NOMO-1 treated with dmso at 0.1 percent for 144 hours (cell line): ENCODE results near the gene PREB.
"Not testable (repeated sequence)": the region's sequence is repeated elsewhere in the genome, so short reads cannot be mapped to it uniquely, and the experiment has no call there.

Experiments
- DNase-seq: peaks from one replicate; lab custom pipeline; 2025; ENCODE audit not compliant: unreplicated experiment; lab: John Stamatoyannopoulos, UW

Gene PREB

GRCh38 chr2:27133905-27134780, at the start of gene PREB:
Gene PREB, minus strand, starts transcription at chr2:27134636. Its CDS starts 215 bp downstream, at chr2:27134421.
- peak; percentile 92 for DNase-seq

- DNase-seq, result no peak
These were observed 49.7 kb upstream of the PREB start for GRCh38 chr2:27184115-27184514.

DNA sequence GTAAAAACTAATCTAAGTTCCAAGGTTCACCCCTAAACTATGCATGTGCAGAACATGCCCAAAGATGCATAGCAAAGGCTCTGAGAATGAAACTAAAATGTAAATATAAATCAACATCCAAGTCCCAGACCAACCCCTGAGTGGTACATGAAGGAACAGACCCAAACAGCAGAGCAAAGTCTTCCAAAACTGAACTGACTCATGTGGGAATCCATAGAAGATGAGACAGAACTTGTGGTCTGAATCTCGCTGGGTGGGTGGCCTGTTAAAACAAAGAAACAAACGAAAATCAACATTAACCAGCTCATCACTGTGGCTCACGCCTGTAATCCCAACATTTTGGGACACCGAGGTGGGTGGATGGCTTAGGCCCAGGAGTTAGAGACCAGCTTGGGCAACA, 47.9 kb upstream of the PREB start:
- no peak for DNase-seq

GRCh38 chr2:27179344-27180000, 45.0 kb upstream of the PREB start:
- no peak for DNase-seq

- no peak for DNase-seq
These were observed 44.0 kb upstream of the PREB start for GRCh38 chr2:27178469-27178868.

GRCh38 chr2:27177441-27178351, 43.3 kb upstream of the PREB start:
- DNase-seq, result no peak

GRCh38 chr2:27175781-27176180, 41.3 kb upstream of the PREB start:
- DNase-seq, result not testable (repeated sequence)

DNA sequence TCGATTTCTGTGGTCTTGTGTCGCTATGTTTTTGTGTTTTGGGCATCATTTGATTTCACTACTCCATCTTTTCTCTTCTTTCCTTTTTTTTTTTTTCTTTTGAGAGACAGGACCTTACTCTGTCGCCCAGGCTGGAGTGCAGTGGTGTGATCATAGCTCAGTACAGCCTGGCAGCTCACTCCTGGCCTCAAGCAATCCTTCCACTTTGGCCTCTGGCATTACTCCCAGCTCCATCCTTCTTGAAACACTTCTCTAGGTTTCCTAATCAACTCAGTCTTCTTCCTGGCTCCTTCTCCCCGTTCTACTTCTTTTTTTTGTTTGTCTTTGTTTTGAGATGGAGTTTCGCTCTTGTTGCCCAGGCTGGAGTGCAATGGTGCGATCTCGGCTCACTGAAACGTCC, 40.9 kb upstream of the PREB start:
- DNase-seq, result no peak

DNA sequence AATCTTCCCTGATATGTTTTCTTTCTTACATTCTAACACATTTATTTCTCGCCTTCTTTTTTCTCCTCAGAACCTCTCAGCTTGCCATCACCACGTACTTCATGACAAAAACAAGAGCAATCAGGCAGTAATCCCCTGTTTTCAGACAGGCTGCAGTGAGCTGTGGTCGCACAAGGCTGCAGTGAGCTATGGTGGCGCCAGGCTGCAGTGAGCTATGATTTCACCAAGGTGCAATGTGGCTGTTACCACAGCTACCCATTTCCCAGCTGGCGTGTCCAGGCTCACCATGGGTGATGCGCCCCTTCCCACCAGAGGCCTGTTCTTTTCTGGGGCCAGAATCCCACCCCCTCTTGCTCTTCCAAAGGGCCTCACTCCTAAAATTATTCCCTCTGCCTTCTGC, 40.2 kb upstream of the PREB start:
- DNase-seq, result no peak

DNA sequence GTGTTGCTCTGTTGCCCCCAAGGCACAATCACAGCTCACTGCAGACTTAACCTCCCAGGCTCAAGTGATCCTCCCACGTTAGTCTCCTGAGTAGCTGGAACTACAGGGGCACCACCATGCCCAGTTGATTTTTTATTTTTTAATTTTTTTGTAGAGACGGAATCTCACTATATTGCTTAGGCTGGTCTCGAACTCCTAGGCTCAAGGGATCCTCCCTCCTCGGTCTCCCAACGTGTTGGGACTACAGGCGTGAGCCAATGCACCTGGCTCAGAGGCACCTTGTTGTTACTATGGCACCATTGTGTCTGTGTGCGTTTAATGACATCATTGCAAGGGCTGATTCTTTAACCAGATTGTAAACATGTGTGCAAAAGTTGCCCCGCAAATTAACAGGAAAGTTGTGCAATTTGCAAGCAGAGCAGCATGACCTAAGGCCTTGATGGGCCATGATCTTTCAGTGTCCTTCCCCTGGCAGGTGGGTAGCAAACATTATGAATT, 37.0 kb upstream of the PREB start:
- no peak for DNase-seq

DNA sequence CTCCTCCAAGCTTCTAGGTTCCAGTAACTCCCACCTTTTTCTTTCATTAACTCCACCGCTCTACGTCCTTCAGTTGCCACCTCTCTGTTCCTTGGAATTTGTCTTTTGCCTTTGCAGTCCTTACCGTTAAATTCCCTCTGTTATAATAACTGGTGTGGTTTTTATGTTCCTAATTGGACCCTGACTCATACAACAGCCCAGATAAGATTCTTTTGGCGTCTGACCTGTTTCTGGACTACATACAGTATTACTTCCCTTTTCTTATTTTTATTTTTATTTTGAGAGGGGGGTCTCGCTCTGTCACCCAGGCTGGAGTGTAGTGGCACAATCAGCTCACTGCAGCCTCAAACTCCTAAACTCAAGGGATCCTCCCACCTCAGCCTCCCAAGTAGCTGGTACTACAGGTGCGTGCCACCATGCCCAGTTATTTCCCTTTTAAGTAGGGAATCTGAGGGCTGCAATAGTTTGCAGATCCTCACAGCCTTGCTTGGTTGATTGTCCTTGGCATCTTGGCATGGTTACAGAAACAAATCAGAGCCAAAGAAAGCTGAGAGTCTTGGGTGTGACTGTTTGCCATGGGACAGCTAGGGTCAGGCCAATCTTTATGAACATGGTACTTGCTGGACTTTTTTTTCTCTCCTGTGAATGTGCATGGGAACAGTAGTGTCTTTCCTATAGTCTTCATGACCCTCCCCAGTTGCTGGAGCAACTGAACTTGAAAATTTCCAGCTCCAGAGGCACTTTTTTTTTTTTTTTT, 36.3 kb upstream of the PREB start:
- DNase-seq, result no peak

- no peak for DNase-seq
These were observed 30.7 kb upstream of the PREB start for GRCh38 chr2:27164960-27165763.

GRCh38 chr2:27162151-27163121, 28.0 kb upstream of the PREB start:
- no peak for DNase-seq

- DNase-seq, result no peak
These were observed 25.8 kb upstream of the PREB start for GRCh38 chr2:27160191-27160590.

- DNase-seq, result no peak
These were observed 24.8 kb upstream of the PREB start for GRCh38 chr2:27159271-27159670.

- no peak for DNase-seq
These were observed 24.0 kb upstream of the PREB start for GRCh38 chr2:27158468-27158867.

GRCh38 chr2:27155069-27155520, 20.7 kb upstream of the PREB start:
- no peak for DNase-seq

- DNase-seq, result no peak
These were observed 20.1 kb upstream of the PREB start for GRCh38 chr2:27154488-27154887.
